GM20000 (cell line): ENCODE data around the gene ADAMTS5.

Experiments used
- DNase-seq: peaks from one replicate; pipeline ENCODE4 v3.0.0; 2012; ENCODE audit warnings: low spot score
- CTCF ChIP-seq: IDR thresholded peaks from 2 replicates; pipeline ENCODE4 v1.5.1; 2012; ENCODE audit warnings: mild to moderate bottlenecking, control low read depth; ENCODE audit errors: extremely low read depth, missing control alignments

The ADAMTS5 gene

DNA sequence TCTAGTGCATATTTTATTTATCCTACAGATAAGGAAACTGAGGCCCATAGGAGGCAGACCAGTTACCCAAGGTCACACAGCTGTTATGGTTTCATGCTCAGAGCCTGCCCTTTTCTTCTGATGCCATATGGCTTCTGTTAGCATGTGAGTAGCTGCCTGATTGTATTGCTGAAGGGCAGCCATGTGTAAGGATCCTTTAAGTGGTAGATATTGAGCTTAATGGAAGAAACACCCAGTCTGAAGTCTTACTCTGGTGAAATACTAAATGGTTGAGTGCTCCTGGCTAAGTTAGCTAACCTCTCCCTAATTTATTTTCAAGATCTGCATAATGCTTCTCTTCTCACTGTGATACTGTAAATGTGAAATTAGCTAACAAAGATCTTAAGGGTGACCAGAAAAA, 30.9 kb downstream of the ADAMTS5 start:
- no peak for TF ChIP-seq CTCF
- DNase-seq: no peak

DNA sequence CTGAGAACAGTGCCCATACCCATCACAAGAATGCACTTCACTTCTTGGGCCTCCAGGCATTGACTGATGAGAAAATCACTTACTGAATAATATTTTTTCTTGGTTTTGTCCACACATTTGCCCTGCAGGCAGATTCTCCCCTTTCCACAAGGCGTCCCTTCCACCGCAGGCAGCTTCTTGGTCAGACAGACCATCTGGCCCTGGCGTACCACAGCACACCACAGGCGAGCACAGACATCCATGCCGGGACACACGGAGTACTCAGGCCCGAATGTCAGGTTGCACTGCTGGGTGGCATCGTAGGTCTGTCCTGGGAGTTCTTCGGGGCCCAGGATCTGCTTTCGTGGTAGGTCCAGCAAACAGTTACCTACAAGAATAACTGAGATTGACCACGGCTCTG, 32.5 kb downstream of the ADAMTS5 start:
- TF ChIP-seq CTCF: no peak
- no peak for DNase-seq

GRCh38 chr21:26933448-26933847, 33.4 kb downstream of the ADAMTS5 start:
- no peak for TF ChIP-seq CTCF
- DNase-seq: no peak

DNA sequence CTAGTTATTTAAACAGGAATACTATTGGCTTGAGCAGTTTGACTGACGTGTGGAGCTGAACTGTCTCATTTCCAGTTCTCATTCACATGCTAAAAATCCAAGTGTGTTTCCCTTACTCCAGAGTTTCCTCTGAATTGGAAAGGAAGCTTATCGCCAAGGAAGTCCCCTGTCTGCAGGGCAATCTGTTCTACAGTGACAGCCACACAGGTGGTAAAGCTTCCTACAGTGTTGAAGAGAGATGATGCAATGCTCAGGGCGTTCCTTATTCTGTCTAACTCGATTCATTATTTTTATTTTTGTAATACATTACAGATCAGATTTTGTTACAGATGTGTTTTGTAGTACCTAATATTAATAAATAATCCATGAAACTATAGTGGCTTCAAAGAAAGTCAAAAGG, 41.3 kb downstream of the ADAMTS5 start:
- no peak for TF ChIP-seq CTCF
- no peak for DNase-seq

- no peak for TF ChIP-seq CTCF
- DNase-seq: no peak
Observed at GRCh38 chr21:26925122-26925521, 41.8 kb downstream of the ADAMTS5 start.

- no peak for TF ChIP-seq CTCF
- DNase-seq: no peak
Observed at GRCh38 chr21:26923986-26924385, 42.9 kb downstream of the ADAMTS5 start.

GRCh38 chr21:26920055-26920454, 46.8 kb downstream of the ADAMTS5 start:
- TF ChIP-seq CTCF: no peak
- DNase-seq: no peak
